ENCODE data around the gene ASIC2. TPM values are rescaled to one million over a fixed set of nuclear protein-coding genes. Genes with fewer than 3 reads are reported as not detected.
"Not testable (repeated sequence)": the region's sequence is repeated elsewhere in the genome, so short reads cannot be mapped to it uniquely, and the experiment has no call there.

Gene ASIC2
- total and polyA plus RNA-seq, 4 donors: 0.10 to 0.18 TPM; not detected in 2

- H3K9me3 ChIP-seq (ENCODE audit: control insufficient read depth, low read length); intact Hi-C loops (cut with DNase I); H3K27me3 ChIP-seq (ENCODE audit: control insufficient read depth in 1 of 2, insufficient read depth in 2 of 2, low read length in 1 of 2); DNase-seq; H3K27ac ChIP-seq (ENCODE audit: low read depth in 1 of 2, low read length in 2 of 2); H3K4me1 ChIP-seq (ENCODE audit: control insufficient read depth in 1 of 2, insufficient read depth in 2 of 2, low read length in 2 of 2); ATAC-seq (ENCODE audit: low FRiP score); H3K36me3 ChIP-seq (ENCODE audit: control insufficient read depth in 1 of 2, insufficient read depth in 2 of 2, low read length in 1 of 2); H3K4me3 ChIP-seq (ENCODE audit: low read length in 2 of 2): not testable (repeated sequence)
- 64 to 96% methylated on average over 3 of the region's 3 CpGs for WGBS, 2 donors
Observed at GRCh38 chr17:32981611-32982010, 311.5 kb downstream of the ASIC2 start.

GRCh38 chr17:32980230-32980629 is 312.9 kb downstream of the ASIC2 start:
- intact Hi-C loops (cut with DNase I): no loop called here
- Histone ChIP-seq H3K36me3 (ENCODE audit: control insufficient read depth in 1 of 2, insufficient read depth in 2 of 2, low read length in 1 of 2) (no peaks in the 10 kb centered on the region), H3K9me3 (ENCODE audit: control insufficient read depth, low read length) (no peaks in the 10 kb centered on the region), H3K27ac (ENCODE audit: low read depth in 1 of 2, low read length in 2 of 2) (no peak overlapping the region), H3K4me3 (ENCODE audit: low read length in 2 of 2) (no peak overlapping the region), H3K4me1 (ENCODE audit: control insufficient read depth in 1 of 2, insufficient read depth in 2 of 2, low read length in 2 of 2) (no peaks in the 10 kb centered on the region), H3K27me3 (ENCODE audit: control insufficient read depth in 1 of 2, insufficient read depth in 2 of 2, low read length in 1 of 2) (no peaks in the 10 kb centered on the region)
- no peak for ATAC-seq (ENCODE audit: low FRiP score)
- no peak for DNase-seq
- WGBS, 2 donors: 76 to 82% methylated on average over 2 of the region's 2 CpGs

GRCh38 chr17:32976605-32977004 is 316.5 kb downstream of the ASIC2 start:
- no peak overlapping the region for H3K27ac ChIP-seq (ENCODE audit: low read depth in 1 of 2, low read length in 2 of 2)
- no peaks in the 10 kb centered on the region for H3K27me3 ChIP-seq (ENCODE audit: control insufficient read depth in 1 of 2, insufficient read depth in 2 of 2, low read length in 1 of 2)
- H3K4me3 ChIP-seq (ENCODE audit: low read length in 2 of 2): no peak overlapping the region
- intact Hi-C loops (cut with DNase I): no loop called here
- DNase-seq: no peak
- no peak for ATAC-seq (ENCODE audit: low FRiP score)
- WGBS, 2 donors: 92 to 96% methylated on average over 1 of the region's 1 CpG
- H3K9me3 ChIP-seq (ENCODE audit: control insufficient read depth, low read length): no peaks in the 10 kb centered on the region
- H3K4me1 ChIP-seq (ENCODE audit: control insufficient read depth in 1 of 2, insufficient read depth in 2 of 2, low read length in 2 of 2): no peaks in the 10 kb centered on the region
- no peaks in the 10 kb centered on the region for H3K36me3 ChIP-seq (ENCODE audit: control insufficient read depth in 1 of 2, insufficient read depth in 2 of 2, low read length in 1 of 2)

GRCh38 chr17:32976131-32976530 is 317.0 kb downstream of the ASIC2 start:
- WGBS, 2 donors: 69 to 73% methylated on average over 4 of the region's 4 CpGs
- Histone ChIP-seq H3K4me3 (ENCODE audit: low read length in 2 of 2) (no peak overlapping the region), H3K36me3 (ENCODE audit: control insufficient read depth in 1 of 2, insufficient read depth in 2 of 2, low read length in 1 of 2) (no peaks in the 10 kb centered on the region), H3K27me3 (ENCODE audit: control insufficient read depth in 1 of 2, insufficient read depth in 2 of 2, low read length in 1 of 2) (no peaks in the 10 kb centered on the region), H3K9me3 (ENCODE audit: control insufficient read depth, low read length) (no peaks in the 10 kb centered on the region), H3K4me1 (ENCODE audit: control insufficient read depth in 1 of 2, insufficient read depth in 2 of 2, low read length in 2 of 2) (no peaks in the 10 kb centered on the region), H3K27ac (ENCODE audit: low read depth in 1 of 2, low read length in 2 of 2) (no peak overlapping the region)
- intact Hi-C loops (cut with DNase I): no loop called here
- ATAC-seq (ENCODE audit: low FRiP score) (no peak), DNase-seq (no peak)

- Histone ChIP-seq H3K4me3 (ENCODE audit: low read length in 2 of 2) (no peak overlapping the region), H3K9me3 (ENCODE audit: control insufficient read depth, low read length) (no peaks in the 10 kb centered on the region), H3K27ac (ENCODE audit: low read depth in 1 of 2, low read length in 2 of 2) (no peak overlapping the region), H3K4me1 (ENCODE audit: control insufficient read depth in 1 of 2, insufficient read depth in 2 of 2, low read length in 2 of 2) (no peaks in the 10 kb centered on the region), H3K27me3 (ENCODE audit: control insufficient read depth in 1 of 2, insufficient read depth in 2 of 2, low read length in 1 of 2) (no peaks in the 10 kb centered on the region), H3K36me3 (ENCODE audit: control insufficient read depth in 1 of 2, insufficient read depth in 2 of 2, low read length in 1 of 2) (no peaks in the 10 kb centered on the region)
- no peak for ATAC-seq (ENCODE audit: low FRiP score)
- WGBS, 2 donors: 82 to 89% methylated on average over 1 of the region's 1 CpG
- DNase-seq: no peak
- intact Hi-C loops (cut with DNase I): no loop called here
Observed at GRCh38 chr17:32971171-32971570, 321.9 kb downstream of the ASIC2 start.

GRCh38 chr17:32970281-32970680 is 322.8 kb downstream of the ASIC2 start:
- Histone ChIP-seq H3K4me3 (ENCODE audit: low read length in 2 of 2) (no peak overlapping the region), H3K9me3 (ENCODE audit: control insufficient read depth, low read length) (no peaks in the 10 kb centered on the region), H3K27me3 (ENCODE audit: control insufficient read depth in 1 of 2, insufficient read depth in 2 of 2, low read length in 1 of 2) (no peaks in the 10 kb centered on the region), H3K36me3 (ENCODE audit: control insufficient read depth in 1 of 2, insufficient read depth in 2 of 2, low read length in 1 of 2) (no peaks in the 10 kb centered on the region), H3K4me1 (ENCODE audit: control insufficient read depth in 1 of 2, insufficient read depth in 2 of 2, low read length in 2 of 2) (no peaks in the 10 kb centered on the region), H3K27ac (ENCODE audit: low read depth in 1 of 2, low read length in 2 of 2) (no peak overlapping the region)
- DNase-seq (no peak), ATAC-seq (ENCODE audit: low FRiP score) (no peak)
- intact Hi-C loops (cut with DNase I): no loop called here
- 75 to 76% methylated on average over 3 of the region's 3 CpGs for WGBS, 2 donors

GRCh38 chr17:32969231-32969630 is 323.9 kb downstream of the ASIC2 start:
- H3K9me3 ChIP-seq (ENCODE audit: control insufficient read depth, low read length); H3K4me1 ChIP-seq (ENCODE audit: control insufficient read depth in 1 of 2, insufficient read depth in 2 of 2, low read length in 2 of 2); H3K4me3 ChIP-seq (ENCODE audit: low read length in 2 of 2); H3K27ac ChIP-seq (ENCODE audit: low read depth in 1 of 2, low read length in 2 of 2); DNase-seq; H3K27me3 ChIP-seq (ENCODE audit: control insufficient read depth in 1 of 2, insufficient read depth in 2 of 2, low read length in 1 of 2); intact Hi-C loops (cut with DNase I); ATAC-seq (ENCODE audit: low FRiP score); H3K36me3 ChIP-seq (ENCODE audit: control insufficient read depth in 1 of 2, insufficient read depth in 2 of 2, low read length in 1 of 2): not testable (repeated sequence)
- 75 to 78% methylated on average over 4 of the region's 4 CpGs for whole genome bisulfite sequencing, 2 donors

- DNase-seq (no peak), ATAC-seq (ENCODE audit: low FRiP score) (no peak)
- Histone ChIP-seq H3K4me1 (ENCODE audit: control insufficient read depth in 1 of 2, insufficient read depth in 2 of 2, low read length in 2 of 2) (no peaks in the 10 kb centered on the region), H3K4me3 (ENCODE audit: low read length in 2 of 2) (no peak overlapping the region), H3K36me3 (ENCODE audit: control insufficient read depth in 1 of 2, insufficient read depth in 2 of 2, low read length in 1 of 2) (no peaks in the 10 kb centered on the region), H3K9me3 (ENCODE audit: control insufficient read depth, low read length) (peaks cover 1% of the 10 kb centered on the region), H3K27ac (ENCODE audit: low read depth in 1 of 2, low read length in 2 of 2) (no peak overlapping the region), H3K27me3 (ENCODE audit: control insufficient read depth in 1 of 2, insufficient read depth in 2 of 2, low read length in 1 of 2) (no peaks in the 10 kb centered on the region)
- intact Hi-C loops (cut with DNase I): no loop called here
- WGBS, 2 donors: 80 to 84% methylated on average over 11 of the region's 11 CpGs
Observed at GRCh38 chr17:32964541-32964940, 328.6 kb downstream of the ASIC2 start.

All from aorta (tissue), 5 donors.